Pulmonary artery endothelial cell (primary cell): ENCODE data around the gene HTR3A. TPM values are rescaled to one million over a fixed set of nuclear protein-coding genes. Genes with fewer than 3 reads are reported as not detected.
"Not testable (repeated sequence)": the region's sequence is repeated elsewhere in the genome, so short reads cannot be mapped to it uniquely, and the experiment has no call there.

Source experiments
- DNase-seq: peaks from one replicate; pipeline ENCODE4 v3.0.0-alpha.2; 2011; ENCODE audit warnings: low read depth, low spot score
- total RNA-seq: library from RNA; depleted of rRNA; stranded (reverse); fragments of >200 nt; gene quantifications from 2 replicates; pipeline ENCODE4 v1.2.3, GENCODE V29; 2014

HTR3A gene
- total RNA-seq: not detected in 2 replicates

DNA sequence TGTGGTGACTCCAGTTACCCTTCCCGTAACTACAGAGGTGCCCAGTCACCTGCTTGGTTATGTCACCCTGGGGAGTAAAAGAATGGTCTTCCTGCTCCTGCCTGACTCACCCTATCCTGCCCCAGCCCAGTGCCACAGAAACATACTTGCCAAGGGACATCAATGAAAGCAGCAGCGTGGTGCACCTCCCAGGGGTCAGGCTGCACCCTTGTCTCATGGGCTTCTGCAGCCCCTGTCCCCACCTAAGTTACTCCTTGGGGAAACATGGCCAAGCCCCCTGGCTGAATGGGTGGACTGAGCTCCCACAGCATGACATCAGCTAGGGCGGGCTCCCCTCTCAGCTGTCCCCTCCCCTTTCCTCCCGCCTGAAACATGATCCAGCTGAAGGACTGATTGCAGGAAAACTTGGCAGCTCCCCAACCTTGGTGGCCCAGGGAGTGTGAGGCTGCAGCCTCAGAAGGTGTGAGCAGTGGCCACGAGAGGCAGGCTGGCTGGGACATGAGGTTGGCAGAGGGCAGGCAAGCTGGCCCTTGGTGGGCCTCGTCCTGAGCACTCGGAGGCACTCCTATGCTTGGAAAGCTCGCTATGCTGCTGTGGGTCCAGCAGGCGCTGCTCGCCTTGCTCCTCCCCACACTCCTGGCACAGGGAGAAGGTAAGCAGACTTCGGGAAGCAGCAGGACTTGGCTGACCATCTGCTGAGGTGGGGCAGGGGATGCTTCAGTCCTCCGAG is at the start of gene HTR3A:
HTR3A (plus strand) TSS at position 368 of the 730 bp plus-strand sequence; CDS start at position 586, 218 bp downstream.
- DNase-seq: no peak

DNA sequence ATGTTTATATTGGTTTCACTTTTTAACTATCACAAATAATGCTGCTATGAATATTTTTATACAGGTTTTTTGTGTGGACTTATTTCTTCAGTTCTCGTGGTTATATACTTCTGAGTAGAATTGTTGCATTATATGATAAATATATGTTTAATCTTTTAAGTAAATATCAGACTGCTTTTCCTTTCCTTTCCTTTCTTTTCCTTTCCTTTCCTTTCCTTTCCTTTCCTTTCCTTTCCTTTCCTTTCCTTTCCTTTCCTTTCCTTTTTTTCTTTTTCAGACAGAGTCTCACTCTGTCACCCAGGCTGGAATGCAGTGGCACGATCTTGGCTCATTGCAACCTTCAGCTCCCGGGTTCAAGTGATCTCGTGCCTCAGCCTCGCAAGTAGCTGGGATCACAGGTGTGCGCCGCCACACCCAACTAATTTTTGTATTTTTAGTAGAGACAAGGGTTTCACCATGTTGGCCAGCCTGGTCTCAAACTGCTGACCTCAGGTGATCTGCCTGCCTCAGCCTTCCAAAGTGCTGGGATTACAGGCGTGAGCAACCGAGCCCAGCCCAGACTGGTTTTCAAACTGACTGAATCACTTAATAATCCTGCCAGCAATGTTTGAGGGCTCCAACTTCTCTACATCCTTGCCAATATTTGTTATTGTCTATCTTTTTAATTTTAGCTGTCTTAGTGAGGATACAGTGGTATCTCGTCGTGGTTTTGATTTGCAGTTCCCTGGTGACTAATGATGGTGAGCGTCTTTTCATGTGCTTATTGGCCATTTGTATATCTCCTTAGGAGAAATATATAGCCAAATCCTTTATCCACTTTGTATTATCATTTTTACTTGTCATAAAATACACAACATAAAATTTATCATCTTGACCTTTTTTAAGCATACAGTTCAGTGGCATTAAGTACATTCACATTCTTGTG is 48.4 kb upstream of the HTR3A start:
- no peak for DNase-seq

GRCh38 chr11:113928311-113928710 is 46.6 kb upstream of the HTR3A start:
- DNase-seq: no peak

DNA sequence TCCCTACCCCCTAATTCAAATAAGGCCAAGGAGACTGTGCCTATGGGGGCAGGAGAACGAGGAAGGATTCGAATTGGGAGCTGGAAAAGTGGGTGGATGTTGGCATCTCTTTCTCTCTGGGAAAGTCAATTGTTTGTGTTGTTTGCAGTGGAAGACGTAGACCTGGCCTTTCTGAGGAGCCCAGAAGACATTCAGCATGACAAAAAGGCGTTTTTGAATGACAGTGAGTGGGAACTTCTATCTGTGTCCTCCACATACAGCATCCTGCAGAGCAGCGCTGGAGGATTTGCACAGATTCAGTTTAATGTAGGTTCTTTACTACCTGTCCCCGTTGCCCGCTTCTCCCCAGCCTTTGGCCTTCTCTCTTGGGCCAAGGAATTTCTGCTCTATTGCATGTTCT is 42.1 kb upstream of the HTR3A start:
- DNase-seq: no peak

DNA sequence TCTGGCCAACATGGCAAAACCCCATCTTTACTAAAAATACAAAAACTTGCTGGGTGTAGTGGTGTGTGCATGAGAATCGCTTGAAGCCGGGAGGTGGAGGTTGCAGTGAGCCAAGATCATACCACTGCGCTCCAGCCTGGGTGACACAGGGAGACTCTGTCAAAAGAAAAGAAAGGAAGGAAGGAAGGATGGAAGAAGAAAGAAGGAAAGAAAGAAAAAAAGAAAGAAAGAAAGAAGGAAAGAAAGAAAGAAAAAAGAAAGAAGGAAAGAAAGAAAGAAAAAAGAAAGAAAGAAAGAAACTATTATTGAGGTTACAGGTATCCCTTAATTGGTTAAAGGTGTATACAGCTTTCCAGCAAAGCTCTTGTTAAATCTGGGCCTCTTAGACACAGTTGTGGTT is 40.7 kb upstream of the HTR3A start:
- DNase-seq: not testable (repeated sequence)

- DNase-seq: no peak
These were observed 40.1 kb upstream of the HTR3A start for GRCh38 chr11:113934761-113935160.

- DNase-seq: no peak
These were observed 39.0 kb upstream of the HTR3A start for GRCh38 chr11:113935858-113936257.

DNA sequence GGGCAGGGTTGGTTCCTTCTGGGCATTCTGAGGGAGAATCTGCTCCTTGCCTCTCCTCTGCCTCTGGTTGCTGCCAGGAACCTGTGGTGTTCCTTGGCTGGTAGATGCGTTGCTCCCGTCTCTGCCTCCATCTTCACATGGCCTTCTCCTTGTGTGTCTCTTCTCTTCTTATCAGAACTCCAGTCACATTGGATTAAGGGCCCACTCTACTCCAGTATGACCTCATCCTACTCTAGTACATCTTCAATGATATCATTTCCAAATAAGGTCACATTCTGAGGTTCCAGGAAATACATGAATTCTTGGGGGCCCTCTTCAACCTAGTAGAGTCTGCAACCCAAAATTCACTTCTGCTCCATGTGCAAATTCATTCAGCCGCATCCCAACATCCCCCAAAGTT is 37.0 kb upstream of the HTR3A start:
- no peak for DNase-seq

DNA sequence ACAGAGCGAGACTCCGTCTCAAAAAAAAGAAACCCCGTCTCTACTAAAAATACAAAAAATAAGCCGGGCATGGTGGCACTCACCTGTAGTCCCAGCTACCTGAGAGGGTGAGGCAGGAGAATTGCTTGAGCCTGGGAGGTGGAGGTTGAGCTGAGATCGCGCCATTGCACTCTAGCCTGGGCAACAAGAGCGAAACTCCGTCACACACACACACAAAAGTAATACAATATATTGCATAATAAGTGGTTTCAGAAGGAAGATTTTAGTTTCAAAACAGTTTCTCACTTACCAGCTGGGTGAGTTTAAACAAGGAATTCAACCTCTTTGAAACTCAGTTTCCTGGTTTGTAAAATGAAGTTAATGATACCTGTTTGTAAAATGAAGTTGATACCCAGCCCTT is 32.7 kb upstream of the HTR3A start:
- no peak for DNase-seq

- not testable (repeated sequence) for DNase-seq
These were observed 28.7 kb upstream of the HTR3A start for GRCh38 chr11:113946162-113946561.

DNA sequence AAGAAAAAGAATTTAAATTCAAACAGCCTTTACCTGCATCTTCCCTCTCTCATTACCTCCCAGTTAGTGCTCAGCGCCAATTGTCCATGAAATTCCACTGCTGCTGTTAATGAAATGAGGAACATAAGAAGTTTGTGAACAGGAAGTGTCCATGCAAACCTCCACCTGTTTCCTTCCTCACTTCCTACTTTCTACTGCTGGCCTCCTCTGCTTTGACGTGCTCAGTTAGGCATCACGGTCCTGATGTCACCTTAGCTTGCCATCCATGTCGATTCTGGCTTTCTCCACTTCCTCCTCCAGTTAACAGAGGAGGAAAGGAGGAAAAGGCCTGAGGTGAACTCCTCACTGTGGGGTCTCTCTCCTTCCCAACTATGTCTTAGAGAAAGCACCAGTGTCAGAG is 26.9 kb upstream of the HTR3A start:
- no peak for DNase-seq

DNA sequence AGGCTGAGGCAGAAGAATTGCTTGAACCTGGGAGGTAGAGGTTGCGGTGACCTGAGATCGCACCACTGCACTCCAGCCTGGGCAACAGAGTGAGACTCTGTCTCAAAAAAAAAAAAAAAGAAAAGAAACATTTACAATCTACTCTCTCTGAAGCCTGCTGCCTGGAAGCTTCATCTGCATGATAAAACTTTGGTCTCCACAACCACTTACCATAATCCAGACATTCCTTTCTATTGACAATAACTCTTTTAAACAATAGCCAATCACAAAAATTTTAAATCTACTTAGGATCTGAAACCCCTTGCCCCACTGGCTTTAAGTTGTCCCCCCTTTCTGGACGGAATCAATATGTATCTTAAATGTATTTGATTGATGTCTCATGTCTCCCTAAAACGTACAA is 25.0 kb upstream of the HTR3A start:
- DNase-seq: no peak

- no peak for DNase-seq
These were observed 23.4 kb upstream of the HTR3A start for GRCh38 chr11:113951537-113951936.

DNA sequence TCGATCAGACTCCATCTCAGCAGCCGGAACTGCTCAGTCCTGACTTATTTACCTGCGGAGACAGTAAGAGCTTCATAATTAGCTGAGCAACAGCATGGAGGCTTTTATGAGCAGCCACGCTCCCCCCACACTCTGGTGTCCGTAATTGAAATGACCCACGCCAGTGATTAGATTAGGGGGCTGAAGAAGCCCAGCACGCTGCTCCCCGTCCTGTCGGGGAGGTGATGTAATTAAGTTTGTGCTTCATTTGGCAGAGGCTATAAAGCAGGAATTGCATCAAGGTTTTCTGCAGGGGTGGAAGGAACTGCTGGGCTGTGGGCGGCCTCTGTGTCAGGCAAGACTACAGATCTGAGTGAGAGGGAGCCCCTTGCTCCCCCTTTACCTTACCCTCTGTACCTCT is 22.8 kb upstream of the HTR3A start:
- no peak for DNase-seq

DNA sequence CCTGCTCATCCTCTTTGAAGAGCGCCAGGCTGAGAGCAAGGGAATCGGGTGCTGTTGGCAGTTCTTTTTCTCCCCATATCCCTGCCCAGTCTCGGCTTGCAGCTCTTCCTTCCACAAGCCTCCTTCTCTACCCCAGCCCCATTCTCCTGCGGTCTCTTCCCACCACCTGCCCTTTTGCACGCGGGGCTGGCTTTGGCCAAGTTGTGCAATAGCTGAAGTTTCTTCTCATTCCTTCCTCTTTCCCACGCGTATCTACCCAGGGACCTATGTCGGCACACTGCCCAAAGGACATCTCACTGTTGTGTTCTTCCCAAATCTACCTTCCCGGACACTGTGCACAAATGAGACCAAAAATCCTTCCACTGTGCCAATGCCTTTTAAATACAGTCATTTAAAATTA is 22.3 kb upstream of the HTR3A start:
- no peak for DNase-seq

DNA sequence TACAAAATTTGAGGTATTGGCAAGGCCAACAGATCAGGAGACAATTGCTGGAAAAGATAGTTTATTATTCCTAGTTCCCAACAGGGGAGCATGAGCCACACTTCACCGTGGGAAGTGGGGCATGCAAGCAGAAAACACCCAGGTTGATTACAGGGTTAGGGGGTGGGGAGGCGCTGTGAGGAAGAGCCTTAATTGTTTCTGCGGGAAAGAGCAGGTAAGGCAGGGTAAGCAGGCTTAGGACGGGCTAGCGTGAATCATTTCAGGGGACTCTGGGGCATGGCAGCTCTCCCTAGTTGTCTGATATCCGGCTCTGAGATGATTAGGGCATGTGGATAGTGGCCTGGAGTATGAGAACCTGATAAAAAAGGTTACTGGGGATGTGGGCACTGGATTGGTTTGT is 20.7 kb upstream of the HTR3A start:
- DNase-seq: no peak

- DNase-seq: no peak
These were observed 17.9 kb upstream of the HTR3A start for GRCh38 chr11:113956986-113957385.

- no peak for DNase-seq
These were observed 14.1 kb upstream of the HTR3A start for GRCh38 chr11:113960702-113961330.

DNA sequence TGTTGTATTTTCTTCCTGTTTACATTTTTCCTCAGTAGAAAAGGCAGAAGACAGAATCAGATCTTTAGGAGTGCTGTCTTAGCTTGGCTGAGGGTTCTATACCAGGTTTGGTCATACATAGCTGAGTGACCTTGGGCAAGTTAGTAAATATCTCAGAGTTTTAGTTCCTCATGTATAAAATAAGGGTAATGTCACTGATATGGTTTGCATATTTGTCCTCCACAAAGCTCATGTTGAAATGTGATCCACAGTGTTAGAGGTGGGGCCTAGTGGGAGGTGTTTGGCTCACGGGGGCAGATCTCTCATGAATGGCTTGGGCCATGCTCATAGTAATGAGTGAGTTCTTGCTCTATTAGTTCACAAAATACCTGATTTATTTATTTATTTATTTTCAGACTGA is 7.5 kb upstream of the HTR3A start:
- no peak for DNase-seq

GRCh38 chr11:113971506-113972195 is 3.3 kb upstream of the HTR3A start:
- no peak for DNase-seq

- DNase-seq: no peak
These were observed 2.2 kb downstream of the HTR3A start for GRCh38 chr11:113977071-113977490.

DNA sequence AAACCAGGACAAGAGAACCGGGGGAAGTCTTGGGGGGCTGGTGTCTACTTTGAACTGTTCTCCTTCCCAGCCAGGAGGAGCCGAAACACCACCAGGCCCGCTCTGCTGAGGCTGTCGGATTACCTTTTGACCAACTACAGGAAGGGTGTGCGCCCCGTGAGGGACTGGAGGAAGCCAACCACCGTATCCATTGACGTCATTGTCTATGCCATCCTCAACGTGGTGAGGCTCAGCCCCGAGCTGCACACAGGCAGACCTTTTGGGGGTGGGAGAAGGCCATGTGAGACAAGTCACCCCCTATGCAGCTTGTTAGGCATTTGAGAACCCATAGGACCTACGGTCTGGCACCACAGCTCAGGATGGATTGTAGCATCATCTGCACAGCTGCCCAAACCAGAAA is 2.8 kb downstream of the HTR3A start:
- DNase-seq: no peak
